MM.1S (cell line): ENCODE data around the gene C1orf21.

ENCODE experiments used
- CTCF ChIP-seq: fragments of 300-600 bp; sonication (generic); IDR thresholded peaks from 2 replicates; pipeline ENCODE4 v1.5.1; 2016; ENCODE audit warnings: antibody characterized with exemption, low read length, mixed read lengths
- EZH2 ChIP-seq: fragments of 300-600 bp; sonication (generic); optimal IDR thresholded peaks from 2 replicates; pipeline ENCODE3; 2017; ENCODE audit warnings: low read depth, mild to moderate bottlenecking, antibody characterized with exemption, low read length, mixed read lengths
- EZH2phosphoT487 ChIP-seq: fragments of 300-600 bp; sonication (generic); IDR thresholded peaks from 2 replicates; pipeline ENCODE4 v1.6.1; 2018; ENCODE audit warnings: antibody characterized with exemption, low read length

- TF ChIP-seq CTCF (no peak), EZH2 (no peak), EZH2phosphoT487 (no peak)
These were observed 32.0 kb downstream of the C1orf21 start for GRCh38 chr1:184418652-184419349.
